HG03066 (cell line): Measurements from ENCODE around the gene FREY1.

ENCODE experiments used
- ATAC-seq: cut with Tn5 transposase; IDR thresholded peaks from one replicate; pipeline ENCODE4 v1.9.1; 2021; ENCODE audit warnings: low read depth; ENCODE audit not compliant: unreplicated experiment

Gene FREY1

DNA sequence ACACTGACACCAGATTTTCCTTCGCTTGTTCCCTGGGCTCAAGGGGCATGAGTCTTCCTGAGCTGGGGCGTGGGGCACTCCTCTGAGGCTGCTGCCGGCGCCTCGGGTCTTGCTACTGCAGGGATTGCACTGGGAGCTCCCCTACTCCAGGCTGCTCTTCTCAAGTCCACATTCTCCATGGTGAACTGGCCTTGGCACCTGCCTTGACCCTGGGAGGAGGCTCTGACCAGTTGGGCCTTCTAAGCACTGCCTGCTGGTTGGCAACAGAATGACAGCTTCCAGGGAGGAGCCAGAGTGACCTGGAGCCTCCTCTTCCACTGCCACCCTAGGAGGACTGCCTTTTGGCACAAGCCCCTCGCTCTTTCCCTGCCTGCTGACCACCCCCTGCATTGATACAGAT lies 9.5 kb downstream of the FREY1 start:
- no peak for ATAC-seq

DNA sequence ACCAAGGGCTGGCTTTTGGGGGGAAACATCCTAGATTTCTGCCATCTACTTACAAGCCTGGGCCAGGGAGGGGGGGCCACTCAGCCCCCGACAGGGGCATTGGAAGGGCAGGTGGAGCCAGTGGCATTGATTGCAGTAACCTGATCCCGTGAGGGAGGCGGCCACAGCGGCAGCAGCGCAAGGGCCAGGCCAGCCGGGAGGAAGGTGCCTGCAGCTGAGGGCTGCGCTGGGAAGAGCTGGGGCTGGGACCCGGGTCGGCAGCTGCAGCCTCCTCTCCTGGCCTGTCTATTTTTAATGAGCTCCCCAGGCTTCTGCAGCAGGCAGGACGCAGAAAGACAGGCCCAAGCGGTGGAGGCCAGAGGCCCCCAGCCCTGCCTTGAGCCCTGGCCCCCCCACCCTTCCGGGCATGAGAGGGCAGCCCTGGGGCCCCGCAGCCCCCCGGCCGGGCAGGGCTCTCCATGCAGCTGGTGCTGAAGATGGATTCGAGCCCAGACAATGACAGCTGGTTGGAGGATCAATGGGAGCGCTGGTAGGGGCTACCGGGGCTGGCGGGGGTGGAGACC lies 10.6 kb downstream of the FREY1 start:
- no peak for ATAC-seq

DNA sequence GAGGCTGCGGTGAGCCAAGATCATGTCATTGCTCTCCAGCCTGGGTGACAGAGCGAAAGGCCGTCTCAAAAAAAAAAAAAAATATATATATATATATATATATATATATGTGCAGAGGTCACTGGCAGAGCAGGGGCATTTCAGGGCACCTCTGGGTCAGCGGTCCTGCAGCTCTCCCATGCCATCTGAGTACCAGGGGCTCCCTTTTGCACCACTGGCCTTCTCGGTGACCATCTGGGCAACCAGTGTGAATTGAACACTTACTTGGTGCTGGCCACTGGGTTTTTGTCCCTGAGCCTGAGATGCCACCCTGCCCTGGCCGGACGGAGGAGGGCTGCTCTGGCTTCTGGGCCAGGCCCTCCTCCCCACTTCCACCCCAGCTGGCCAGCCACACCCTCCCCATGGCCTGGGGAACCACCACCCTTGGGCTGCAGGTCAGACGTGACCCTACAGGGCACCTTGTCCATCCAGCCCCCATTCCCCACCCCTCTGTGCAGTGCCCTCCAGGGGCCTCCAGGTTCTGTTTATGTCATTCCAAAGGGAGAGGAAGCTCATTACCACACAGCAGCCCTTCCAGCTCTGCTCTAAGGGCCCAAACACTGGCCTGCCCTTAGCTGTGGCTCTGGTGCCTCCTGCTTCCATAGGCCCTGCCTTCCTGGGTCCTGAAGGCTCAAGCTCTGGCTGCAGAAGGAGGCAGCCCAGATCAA lies 11.4 kb downstream of the FREY1 start:
- ATAC-seq, result no peak

DNA sequence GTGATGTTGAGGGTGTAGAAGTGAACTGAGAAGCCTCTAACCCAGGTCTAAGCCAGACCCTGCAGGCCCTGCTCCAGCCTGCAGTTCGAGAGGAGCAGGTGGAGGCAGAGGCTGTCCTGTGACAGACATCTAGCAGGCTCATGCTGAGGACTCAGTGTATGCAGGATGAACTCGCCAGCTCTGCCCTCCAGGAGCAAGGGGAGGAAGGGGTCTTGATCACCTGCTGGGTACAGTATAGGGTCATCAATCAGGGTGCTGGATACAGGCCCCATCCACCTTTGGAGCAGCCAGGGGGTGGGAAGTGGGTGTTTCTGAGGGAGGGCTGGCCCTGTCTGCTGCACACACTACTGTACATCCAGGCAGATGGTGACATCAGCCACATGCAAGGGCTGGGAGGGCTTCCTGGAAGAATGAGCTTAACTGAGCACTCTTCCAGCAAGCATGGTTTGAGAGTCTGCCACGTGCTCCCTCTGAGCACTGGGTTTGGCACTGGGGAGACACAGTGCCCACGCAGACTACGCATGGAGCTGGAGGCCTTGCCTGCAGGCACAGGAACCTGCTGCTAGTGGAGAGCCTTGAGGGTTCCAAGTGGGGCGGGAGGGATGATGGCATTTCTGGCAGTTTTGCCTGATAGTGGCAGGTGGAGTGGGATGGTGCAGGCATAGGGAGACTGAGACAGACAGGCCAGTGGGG lies 12.4 kb downstream of the FREY1 start:
- ATAC-seq, result no peak

DNA sequence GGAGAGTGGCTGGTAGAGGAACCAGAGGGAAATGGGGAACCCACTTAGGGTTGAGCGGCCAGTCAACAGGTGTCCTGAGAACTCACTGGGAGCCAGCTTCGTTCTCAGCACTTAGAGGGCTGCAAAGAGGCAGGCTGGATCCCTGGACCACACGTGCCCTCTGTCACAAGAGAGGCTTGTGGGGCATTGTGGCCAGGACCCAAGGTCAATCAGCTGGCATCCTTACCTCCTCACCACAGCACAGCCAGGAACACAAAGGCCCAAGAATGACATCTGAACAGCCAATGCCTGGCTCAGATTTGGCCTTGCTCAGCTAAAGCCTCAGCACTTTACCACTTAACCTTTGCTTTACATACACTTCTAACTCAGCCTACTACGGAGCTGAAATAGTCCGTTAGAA lies 14.2 kb downstream of the FREY1 start:
- ATAC-seq, result no peak

DNA sequence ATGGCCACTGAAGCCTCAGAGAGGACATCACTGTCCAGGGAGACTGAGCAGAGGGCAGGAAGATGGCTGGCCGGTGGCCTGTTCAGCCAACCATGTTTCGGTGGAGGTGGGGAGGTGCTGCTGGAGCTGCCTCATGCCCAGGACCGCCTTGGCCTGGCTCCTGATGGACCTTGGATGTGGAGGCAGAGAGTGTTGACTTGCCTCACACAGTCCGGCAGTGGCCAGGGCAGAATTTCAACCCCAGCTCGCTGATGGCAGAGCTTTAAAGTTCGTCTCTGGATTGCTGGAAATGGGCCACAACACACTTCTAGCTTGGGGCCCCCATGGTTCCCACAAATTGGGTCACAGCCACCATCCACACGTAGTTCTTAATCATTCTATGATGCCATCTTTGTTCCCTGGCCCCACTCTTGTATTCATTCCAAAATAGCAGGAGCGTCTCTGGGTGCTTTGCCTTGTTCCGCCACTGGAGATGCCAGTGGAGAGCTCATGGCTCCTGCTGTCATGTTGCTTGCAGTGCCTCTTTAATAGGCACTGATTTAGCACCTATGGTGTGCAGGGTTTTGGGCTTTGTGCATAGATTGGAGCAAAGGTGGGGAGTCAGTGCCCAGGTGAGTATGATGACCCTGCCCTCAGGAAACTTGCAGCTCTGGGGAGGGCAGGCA lies 16.1 kb downstream of the FREY1 start:
- no peak for ATAC-seq

DNA sequence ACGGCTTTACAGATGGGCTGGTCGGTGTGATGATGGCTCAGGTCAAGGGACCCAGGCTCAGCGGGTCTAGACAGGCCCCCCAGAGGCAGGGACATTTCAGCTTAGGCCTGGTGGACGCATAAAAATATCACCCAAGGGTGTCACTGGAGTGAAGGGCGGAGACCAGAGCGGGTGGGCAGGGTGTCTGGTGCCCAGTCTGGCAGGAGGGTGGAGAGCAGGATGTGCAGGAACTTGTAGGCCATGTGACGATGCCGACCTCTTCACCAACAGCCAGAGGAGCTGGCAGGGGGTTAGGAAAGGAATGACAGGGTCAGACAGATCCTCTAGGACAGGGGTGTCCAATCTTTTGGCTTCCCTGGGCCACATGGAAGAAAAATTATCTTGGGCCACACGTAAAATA lies 17.1 kb downstream of the FREY1 start:
- ATAC-seq, result no peak

DNA sequence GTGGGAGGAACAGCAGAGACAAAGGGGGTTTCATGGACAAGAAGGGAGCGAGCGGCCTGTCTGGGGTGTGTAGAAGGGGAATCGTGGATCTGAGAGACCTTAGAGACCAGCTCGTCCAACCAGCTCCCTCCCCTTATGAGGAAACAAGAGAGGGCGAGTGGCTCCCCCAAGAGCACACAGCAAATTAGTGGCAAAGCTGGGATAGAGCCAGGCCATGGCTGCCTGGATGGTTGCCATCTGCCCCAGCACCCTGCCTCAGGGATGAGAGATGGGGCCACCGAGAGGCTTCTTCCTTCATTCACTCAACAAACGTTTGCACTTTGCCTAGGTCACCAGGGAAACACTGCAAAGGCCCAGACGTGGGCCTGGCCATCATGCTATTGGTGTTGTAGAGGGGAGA lies 17.5 kb downstream of the FREY1 start:
- ATAC-seq, result no peak

DNA sequence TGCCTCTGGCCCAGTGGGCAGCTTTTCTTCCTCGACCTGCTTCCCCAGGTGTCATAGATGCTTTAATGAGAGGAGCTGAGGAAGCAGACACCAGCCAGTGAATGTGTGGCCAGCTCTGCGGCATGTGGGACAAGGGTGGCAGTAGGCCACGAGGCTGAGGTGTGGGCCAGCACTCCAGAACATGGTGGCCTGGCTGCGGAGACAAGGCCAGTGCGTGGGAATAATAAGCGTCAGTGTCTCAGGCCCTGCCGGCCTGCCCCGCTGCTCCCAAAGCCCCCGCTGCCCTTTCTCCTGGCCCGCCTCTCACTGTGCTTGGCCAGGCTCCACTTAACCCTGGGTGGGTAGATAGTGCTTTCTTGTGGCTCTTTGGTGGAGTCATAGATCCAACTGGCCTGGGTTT lies 19.5 kb downstream of the FREY1 start:
- no peak for ATAC-seq

DNA sequence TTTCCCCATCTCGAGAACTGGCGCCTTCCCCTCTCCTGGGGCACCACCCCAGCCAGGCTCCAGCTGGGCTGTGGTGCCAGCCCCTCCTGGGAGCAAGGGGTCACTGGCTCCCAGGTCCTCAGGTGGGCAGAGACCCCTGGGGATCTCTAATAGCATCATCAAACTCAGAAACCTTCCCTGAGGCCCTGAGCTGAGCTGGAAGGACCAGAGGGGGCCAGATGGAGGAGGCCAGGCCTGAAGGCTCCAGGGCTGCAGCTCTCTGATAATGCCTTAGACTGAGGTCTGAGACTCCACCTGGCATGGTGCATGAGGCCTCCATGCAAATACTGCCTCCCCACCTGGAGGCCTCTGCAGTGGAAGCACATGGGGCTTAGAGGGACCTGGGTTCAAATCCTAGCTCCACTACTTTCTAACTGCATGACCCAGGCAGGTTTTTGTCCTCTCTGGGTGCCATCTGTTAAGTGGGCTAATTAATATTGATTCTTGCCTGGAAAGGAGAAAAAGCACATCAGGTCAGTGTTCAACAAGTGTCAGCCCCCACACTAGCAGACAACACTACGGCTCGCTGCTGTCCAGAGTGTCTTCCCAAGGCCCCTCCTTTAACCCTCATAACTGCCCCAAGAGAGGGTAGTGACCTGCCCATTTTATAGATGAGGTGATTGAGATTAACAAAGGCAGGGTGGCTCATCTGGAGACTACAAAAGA lies 20.1 kb downstream of the FREY1 start:
- ATAC-seq, result no peak

DNA sequence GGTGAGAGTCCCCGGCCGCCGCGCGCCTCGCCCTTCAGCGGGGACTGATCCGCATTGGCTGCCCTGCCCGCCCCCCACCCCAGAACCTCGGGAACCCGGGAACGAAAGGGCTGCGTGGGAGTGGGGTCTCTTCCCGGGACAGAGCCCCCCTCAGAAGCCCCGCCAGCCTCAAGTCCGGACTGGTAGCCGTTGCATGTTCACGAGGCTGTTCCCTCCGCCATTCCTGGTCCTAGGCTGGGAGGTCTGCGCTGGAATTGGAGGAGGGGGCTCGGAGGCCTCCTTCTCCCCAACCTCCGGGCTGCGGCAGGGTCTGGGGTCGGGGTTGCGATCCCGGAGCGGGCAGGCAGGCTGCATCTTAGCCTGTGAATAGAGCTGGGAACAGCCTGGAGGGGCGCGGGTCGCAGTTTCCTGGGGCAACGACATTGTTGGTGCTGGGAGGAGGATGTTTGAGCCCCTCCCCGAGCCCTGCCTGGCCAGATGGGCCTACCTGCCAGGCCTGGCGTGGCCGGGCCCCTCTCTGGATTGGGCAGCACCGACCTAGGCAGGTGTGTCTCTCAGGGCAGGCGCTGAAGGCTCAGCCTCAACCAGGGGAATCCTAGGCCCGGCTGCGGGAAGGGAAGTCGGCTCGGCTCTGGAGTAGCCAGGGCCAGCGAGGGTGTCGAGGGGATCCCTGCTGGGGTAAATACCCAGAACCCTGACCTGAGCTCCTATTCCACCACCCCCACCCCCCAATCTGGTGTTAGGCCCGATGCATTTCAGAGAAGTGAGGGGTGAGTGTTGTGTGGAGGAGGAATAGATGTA lies 20.9 kb downstream of the FREY1 start:
- ATAC-seq, result no peak

DNA sequence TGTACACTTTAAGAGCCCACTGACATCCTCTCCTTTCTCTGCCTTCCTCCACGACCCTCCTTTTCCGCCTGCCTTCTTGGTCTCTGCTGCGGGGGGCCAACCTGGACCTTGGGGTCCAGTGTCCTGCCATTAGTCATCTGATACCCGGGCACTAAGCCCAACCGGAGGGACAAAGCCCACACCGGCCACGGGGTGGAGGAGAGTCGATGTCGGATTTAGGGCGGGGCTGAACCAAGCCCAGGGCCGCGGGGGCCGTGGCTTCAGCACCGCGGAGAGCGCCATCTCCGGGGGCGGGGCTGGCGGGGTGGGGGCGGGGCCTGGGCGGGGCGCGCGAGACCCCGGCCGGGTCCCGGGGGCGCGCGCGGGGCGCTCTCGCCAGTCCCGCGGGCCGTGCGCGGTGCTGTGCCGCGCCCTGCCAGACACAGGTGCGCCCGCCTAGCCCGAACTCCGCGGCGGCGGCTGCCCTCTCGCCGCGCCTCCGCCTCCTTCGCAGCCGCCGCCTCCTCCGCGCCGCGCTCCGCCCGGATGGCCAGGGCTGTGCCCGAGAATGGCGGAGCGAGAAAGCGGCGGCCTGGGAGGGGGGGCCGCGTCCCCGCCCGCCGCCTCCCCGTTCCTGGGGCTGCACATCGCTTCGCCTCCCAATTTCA lies 21.7 kb downstream of the FREY1 start, which contains the start of gene MAPK8IP1:
Gene MAPK8IP1, plus strand, starts transcription at position 378 of the 647 bp plus-strand sequence. Its CDS starts 170 bp downstream, at position 548.
- peak; percentile 63 for ATAC-seq

DNA sequence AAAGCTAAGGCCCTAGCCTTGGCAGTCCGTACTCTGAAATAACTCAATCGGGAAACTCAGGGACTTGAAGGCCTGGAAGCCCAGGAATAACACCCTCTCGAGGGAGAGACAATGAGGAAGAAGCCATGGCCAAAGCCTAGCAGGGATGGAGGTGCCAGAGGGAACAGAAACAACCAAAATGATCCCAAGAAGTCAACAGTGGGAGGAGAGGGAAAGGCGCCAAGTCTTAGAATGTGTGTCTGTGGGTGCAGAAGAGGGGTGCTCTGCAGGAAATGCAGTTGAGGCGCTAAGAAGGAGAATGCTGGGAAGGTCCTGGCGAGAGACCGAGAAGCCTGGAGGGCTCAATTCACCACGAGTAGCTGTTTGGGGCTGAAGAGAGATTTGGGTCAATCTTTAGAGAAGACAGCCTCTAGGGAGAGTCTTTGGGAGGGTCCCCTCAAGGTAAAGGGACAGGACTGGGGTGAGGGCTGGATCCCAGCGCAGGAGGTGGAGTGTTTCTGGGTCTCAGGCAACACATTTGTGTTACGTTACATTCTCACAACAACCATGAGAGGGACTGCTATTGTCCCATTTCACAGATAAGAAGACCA lies 22.4 kb downstream of the FREY1 start:
- ATAC-seq, result no peak

DNA sequence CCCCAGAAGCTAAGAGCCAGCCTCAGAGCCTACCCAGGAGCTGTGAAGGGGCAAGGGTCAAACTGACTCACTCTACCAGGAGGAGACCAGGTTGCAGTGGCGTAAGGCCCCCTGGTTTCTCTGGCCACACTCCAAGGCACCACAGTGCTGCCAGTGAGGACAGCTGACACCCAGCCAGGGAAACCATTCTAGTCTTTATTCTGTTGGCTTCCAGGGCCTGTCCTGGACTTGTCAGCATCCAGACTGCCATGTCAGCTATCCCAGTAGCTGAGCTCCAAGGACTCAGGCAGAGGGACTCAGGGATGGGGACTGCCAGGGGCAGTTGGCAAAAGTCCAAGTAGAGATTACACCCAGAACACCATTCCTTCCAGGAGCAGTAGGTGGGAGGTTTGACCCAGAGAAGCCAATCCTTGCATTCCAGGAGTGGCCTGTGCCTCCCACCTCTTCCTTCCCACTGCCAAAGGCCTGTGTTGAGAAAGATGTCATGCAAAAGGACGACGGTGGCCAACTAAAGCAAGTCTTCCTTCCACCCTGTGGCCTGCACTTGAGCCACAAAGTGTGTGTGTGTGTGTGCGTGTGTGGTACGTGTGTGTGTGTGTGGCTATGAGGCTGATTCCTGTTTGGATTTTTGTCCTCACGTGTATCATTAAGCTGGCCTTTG lies 25.2 kb downstream of the FREY1 start:
- no peak for ATAC-seq

DNA sequence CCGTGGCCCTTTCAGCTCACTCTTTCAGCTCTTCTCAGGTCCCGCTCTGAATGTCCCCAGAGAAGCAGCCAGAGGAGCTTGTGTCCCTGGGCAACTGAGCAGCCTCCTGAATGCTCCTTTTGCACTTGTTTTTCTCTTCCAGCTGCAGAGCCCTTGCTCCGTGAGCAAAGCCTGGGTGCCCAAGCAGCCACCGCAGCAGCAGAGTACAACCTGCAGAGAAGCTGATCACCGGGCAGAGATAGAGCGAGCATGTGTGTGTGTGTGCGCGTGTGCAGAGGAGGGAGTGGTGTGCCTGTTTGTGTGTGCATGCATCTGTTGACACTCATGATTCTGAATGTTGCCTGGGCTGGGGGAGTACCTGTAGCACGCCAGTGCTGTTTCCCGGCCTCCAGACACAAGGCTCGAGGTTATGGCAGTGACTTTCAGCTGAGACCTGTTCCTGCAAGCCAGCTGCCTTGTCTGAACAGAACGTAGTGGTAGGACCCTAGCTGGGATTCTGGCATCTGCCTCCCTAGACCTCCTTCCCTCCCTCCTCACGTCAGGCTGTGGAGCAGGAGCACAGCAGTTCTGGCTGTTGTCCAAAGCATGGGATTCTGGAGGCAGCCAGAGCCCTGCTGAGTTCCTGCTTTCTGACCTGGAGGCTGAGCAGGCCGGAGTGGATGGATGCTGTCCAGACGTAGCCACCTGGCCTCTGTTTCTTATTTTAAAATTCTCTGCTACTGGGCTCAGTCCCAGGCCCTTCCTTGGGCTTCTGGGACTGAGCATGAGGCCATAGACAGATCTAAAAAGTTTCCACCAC lies 26.1 kb downstream of the FREY1 start:
- no peak for ATAC-seq

DNA sequence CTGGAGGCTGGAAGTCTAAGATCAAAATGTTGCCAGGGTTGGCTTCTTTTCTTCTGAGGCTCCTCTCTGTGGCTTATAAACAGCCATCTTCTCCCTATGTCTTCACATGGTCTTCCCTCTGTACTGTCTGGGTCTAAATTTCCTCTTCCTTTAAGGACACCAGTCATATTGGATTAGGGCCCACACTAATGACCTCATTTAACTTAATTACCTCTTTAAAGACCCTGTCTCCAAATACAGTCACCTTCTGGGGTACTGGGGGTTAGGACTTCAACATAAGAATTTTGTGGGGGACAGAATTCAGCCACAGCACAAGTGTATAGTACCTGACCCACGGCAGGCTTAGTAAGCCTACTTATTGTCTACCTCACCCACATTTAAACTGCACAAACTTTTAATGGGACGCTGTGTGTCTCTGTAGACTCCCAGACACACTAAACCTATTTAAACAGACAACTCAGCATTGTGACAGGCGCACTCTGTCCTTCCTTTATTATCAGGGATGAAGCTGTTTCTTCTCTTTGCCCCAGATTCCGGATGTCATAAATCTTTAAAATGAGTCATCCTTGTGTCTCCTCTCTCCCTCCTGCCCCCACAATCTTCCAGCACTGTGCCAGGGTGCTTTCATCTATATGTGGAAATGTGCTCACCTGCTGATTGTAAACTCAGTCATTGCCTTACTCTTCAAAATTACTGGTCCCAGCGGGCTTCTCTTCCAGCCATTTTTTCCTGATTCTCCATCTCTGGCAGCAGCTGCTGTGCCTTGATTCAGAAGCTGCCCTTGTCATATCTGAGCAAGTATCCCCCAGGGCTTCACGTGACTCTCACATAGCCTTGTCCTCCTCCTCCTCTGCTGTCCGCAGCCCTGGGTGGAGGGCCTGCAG lies 27.0 kb downstream of the FREY1 start:
- ATAC-seq, result no peak

DNA sequence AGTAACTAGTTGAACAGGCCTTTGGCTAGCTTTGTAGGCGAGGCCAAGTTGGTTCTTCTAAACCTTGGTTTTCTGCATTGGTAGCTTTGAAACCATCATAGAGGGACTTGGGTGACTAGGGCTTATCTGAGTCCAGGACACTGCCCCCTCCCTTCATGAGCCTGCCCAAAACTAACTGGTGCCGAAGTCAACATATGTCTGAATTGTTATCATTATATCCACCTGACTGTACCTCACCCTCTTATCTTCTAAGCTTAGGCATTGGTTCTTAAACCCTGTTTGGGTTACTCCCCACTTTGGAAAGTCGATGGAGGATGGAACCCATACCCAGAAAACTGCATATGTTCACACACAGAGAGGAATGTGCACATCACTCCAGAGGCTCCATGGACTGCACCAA lies 29.2 kb downstream of the FREY1 start:
- ATAC-seq, result no peak
